ENCODE measurements around the gene CCL2. TPM values are rescaled to one million over a fixed set of nuclear protein-coding genes. Genes with fewer than 3 reads are reported as not detected.

The CCL2 gene
- total and polyA plus RNA-seq, 2 donors from 2014 or later, result 49.9 to 53.5 TPM

DNA sequence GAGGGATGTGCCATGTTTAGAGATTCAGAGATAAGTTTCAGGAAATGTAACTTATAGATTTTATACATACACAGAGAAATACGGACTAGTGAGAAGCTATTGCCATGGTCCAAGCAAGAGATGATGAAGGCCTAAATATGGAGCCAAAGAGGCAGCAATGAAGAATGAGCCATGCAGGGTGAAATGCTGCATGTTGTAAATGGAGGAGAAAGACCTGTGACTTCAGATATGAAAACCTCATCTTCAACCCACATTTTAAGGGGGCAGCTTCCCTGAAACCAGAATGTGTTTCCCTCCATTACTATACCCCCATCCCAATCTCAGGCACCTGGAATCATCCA is 2.9 kb downstream of the CCL2 start:
- Histone ChIP-seq H3K4me1 (ENCODE audit: control insufficient read depth in 2 of 3, insufficient read depth in 2 of 3, low read depth in 1 of 3, low read length in 3 of 3) (peaks cover 0 to 19% (median 18%) of the 10 kb centered on the region in 3 donors), H3K36me3 (ENCODE audit: control insufficient read depth in 2 of 3, insufficient read depth in 3 of 3, low read length in 3 of 3) (no peaks in the 10 kb centered on the region), H3K27ac (ENCODE audit: low read depth in 2 of 2, low read length in 2 of 2) (no peak overlapping the region), H3K9ac (ENCODE audit: low read length in 3 of 3) (no peak overlapping the region), H3K27me3 (ENCODE audit: control insufficient read depth, insufficient read depth, low read length) (no peaks in the 10 kb centered on the region), H3K4me3 (ENCODE audit: low read length in 3 of 3) (no peak overlapping the region), H3K9me3 (ENCODE audit: control insufficient read depth in 2 of 3, insufficient read depth in 1 of 3, low read length in 3 of 3) (no peaks in the 10 kb centered on the region)
- intact Hi-C loops (cut with DNase I), result loop anchor here (10.0 kb wide), 1 partner anchor 57 kb away; the partner anchor contains the start of gene CCL8
- DNase-seq (no peak), FAIRE-seq (no peak)
- TF ChIP-seq, protein P1, sequence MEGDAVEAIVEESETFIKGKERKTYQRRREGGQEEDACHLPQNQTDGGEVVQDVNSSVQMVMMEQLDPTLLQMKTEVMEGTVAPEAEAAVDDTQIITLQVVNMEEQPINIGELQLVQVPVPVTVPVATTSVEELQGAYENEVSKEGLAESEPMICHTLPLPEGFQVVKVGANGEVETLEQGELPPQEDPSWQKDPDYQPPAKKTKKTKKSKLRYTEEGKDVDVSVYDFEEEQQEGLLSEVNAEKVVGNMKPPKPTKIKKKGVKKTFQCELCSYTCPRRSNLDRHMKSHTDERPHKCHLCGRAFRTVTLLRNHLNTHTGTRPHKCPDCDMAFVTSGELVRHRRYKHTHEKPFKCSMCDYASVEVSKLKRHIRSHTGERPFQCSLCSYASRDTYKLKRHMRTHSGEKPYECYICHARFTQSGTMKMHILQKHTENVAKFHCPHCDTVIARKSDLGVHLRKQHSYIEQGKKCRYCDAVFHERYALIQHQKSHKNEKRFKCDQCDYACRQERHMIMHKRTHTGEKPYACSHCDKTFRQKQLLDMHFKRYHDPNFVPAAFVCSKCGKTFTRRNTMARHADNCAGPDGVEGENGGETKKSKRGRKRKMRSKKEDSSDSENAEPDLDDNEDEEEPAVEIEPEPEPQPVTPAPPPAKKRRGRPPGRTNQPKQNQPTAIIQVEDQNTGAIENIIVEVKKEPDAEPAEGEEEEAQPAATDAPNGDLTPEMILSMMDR (IDR thresholded peaks at IDR 0.05; ENCODE audit: borderline replicate concordance, extremely low read depth, insufficient read depth), result no peak

DNA sequence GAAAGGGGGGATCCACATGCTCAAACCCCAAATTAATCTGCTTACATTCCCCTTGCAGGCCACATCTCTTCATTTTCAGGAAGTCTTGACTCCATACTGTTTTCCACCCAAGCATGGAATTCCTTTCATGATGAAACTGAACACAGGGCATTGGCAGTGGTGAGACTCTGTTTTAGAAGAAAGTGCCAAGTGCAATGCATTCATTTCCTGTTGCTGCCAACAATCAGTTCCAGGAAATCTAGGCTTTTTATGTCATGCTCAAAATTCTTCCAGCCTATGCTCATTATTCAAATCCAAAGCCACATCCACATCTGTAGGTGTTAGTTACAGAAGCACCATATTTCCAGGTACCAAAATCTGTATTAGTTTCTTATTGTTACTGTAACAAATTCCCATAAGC is 4.1 kb downstream of the CCL2 start:
- intact Hi-C loops (cut with DNase I), result loop anchor here (10.0 kb wide), 1 partner anchor 56 kb away; the partner anchor contains the start of gene CCL8

DNA sequence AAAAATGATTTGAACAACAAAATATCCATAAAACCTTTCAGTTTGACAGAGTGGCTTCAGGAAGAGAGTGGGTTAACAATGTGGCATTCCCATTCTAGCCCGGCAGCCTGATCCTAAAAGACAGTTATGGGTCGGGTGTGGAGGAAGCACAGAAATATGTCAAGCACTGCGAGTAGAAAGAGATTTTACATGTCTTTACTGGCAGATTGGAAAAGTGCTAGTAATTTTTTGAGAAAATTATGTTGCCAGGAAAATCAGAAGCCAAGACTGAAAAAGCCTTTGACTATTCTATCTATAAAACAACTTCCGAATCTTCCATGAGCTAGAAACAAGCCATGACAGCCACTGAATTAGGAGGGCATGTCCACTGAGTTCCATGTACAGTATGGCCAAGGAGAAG is 5.8 kb downstream of the CCL2 start:
- Histone ChIP-seq H3K9me3 (ENCODE audit: control insufficient read depth in 2 of 3, insufficient read depth in 1 of 3, low read length in 3 of 3) (no peaks in the 10 kb centered on the region), H3K27ac (ENCODE audit: low read depth in 2 of 2, low read length in 2 of 2) (no peak overlapping the region), H3K9ac (ENCODE audit: low read length in 3 of 3) (no peak overlapping the region), H3K36me3 (ENCODE audit: control insufficient read depth in 2 of 3, insufficient read depth in 3 of 3, low read length in 3 of 3) (no peaks in the 10 kb centered on the region), H3K4me1 (ENCODE audit: control insufficient read depth in 2 of 3, insufficient read depth in 2 of 3, low read depth in 1 of 3, low read length in 3 of 3) (no peaks in the 10 kb centered on the region), H3K4me3 (ENCODE audit: low read length in 3 of 3) (no peak overlapping the region), H3K27me3 (ENCODE audit: control insufficient read depth, insufficient read depth, low read length) (no peaks in the 10 kb centered on the region)
- intact Hi-C loops (cut with DNase I), result no loop called here
- TF ChIP-seq, protein P1 (IDR thresholded peaks at IDR 0.05; ENCODE audit: borderline replicate concordance, extremely low read depth, insufficient read depth), result no peak
- FAIRE-seq, result no peak
- no peak for DNase-seq

More for the DNA sequence above, 4.1 kb downstream of the CCL2 start:
- Histone ChIP-seq H3K27ac (ENCODE audit: low read depth in 2 of 2, low read length in 2 of 2) (no peak overlapping the region), H3K4me3 (ENCODE audit: low read length in 3 of 3) (no peak overlapping the region), H3K9me3 (ENCODE audit: control insufficient read depth in 2 of 3, insufficient read depth in 1 of 3, low read length in 3 of 3) (no peaks in the 10 kb centered on the region), H3K27me3 (ENCODE audit: control insufficient read depth, insufficient read depth, low read length) (no peaks in the 10 kb centered on the region), H3K9ac (ENCODE audit: low read length in 3 of 3) (no peak overlapping the region), H3K36me3 (ENCODE audit: control insufficient read depth in 2 of 3, insufficient read depth in 3 of 3, low read length in 3 of 3) (no peaks in the 10 kb centered on the region), H3K4me1 (ENCODE audit: control insufficient read depth in 2 of 3, insufficient read depth in 2 of 3, low read depth in 1 of 3, low read length in 3 of 3) (peaks cover 0 to 9% (median 7%) of the 10 kb centered on the region in 3 donors)
- no peak for FAIRE-seq
- TF ChIP-seq, protein P1 (IDR thresholded peaks at IDR 0.05; ENCODE audit: borderline replicate concordance, extremely low read depth, insufficient read depth), result no peak
- DNase-seq, result no peak
